Activated B cell treated with CpG ODN at 0.5 μM for 24 hours (primary cell): ENCODE data around the gene SH3PXD2A. TPM values are rescaled to one million over a fixed set of nuclear protein-coding genes. Genes with fewer than 3 reads are reported as not detected.

Source experiments
- ATAC-seq: fragments of 200-7000 bp; cut with Tn5 transposase; one replicate; pipeline ENCODE4 v1.10.0; 2021; ENCODE audit warnings: low read depth, mild to moderate bottlenecking, moderate library complexity
- CTCF ChIA-PET: fragments of 350-600 bp; sonication (Branson Sonifier 250); formaldehyde crosslinking; loops from one replicate; lab custom pipeline; 2021; ENCODE audit warnings: antibody characterized with exemption; lab: Charles Lee
- POLR2A ChIA-PET: fragments of 350-600 bp; sonication (Branson Sonifier 250); formaldehyde crosslinking; loops from one replicate; lab custom pipeline; 2021; ENCODE audit warnings: antibody characterized with exemption; lab: Charles Lee
- DNase-seq: peaks from one replicate; pipeline ENCODE4 v3.0.0; 2022
- H3K27ac Mint-ChIP-seq: one replicate; pipeline ENCODE4 v1.8.0; 2020; ENCODE audit warnings: mixed read lengths
- H3K27me3 Mint-ChIP-seq: one replicate; pipeline ENCODE4 v1.8.0; 2021; ENCODE audit warnings: mixed read lengths
- H3K36me3 Mint-ChIP-seq: one replicate; pipeline ENCODE4 v1.8.0; 2021; ENCODE audit warnings: low read depth, mixed read lengths
- H3K4me1 Mint-ChIP-seq: one replicate; pipeline ENCODE4 v1.8.0; 2021; ENCODE audit warnings: mixed read lengths
- H3K4me3 Mint-ChIP-seq: one replicate; pipeline ENCODE4 v1.8.0; 2020; ENCODE audit warnings: mild to moderate bottlenecking, mixed read lengths
- H3K9me3 Mint-ChIP-seq: one replicate; pipeline ENCODE4 v1.8.0; 2020; ENCODE audit warnings: mixed read lengths
- intact Hi-C: fragments of 100-400 bp; cut with micrococcal nuclease; formaldehyde crosslinking; loops from one replicate; pipeline ENCODE4 v1.15.1; 2024
- total RNA-seq: library from RNA; stranded (reverse); gene quantifications from 2 replicates; pipeline ENCODE4 v1.2.3, GENCODE V29; 2022
- TF ChIP-seq, protein P1 (sequence below): fragments of 200-600 bp; IDR thresholded peaks from one replicate; pipeline ENCODE4 v1.8.0; 2022; ENCODE audit warnings: antibody characterized with exemption, mild to moderate bottlenecking

The SH3PXD2A gene
- total RNA-seq, 1 donor from 2014 or later: 18.2 TPM

DNA sequence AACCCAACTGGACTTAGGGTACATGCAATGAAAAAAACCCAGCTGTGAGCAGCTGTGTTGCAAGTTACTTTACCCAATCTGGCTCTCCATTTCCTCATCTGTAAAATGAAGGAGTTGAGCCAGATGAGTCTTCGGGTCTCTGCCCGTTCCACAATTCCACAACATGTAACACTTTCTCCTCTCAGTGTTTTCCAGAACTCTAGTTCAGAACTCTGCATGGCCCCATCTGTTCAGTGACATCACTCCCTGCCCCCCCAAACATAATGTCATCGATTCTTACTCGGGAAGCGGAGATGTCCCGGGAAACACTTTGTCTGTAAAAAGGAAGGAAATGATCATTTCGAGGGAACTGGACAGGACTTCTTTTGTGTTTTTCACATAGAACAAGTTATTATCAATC, 2.5 kb downstream of the SH3PXD2A start:
- H3K4me1 Mint-ChIP-seq: peaks cover 16% of the 10 kb centered on the region
- ChIA-PET CTCF (interaction anchor here (0.6 kb wide), 1 partner anchor 330 kb away, joined by 3 read pairs; no protein-coding TSS in a partner anchor), POLR2A (no interaction called here)
- no peaks in the 10 kb centered on the region for H3K36me3 Mint-ChIP-seq
- intact Hi-C loops: loop anchor here (10.0 kb wide), 1 partner anchor 78 kb away; no protein-coding TSS in a partner anchor
- H3K4me3 Mint-ChIP-seq: no peak overlapping the region
- H3K9me3 Mint-ChIP-seq: no peaks in the 10 kb centered on the region
- no peak for DNase-seq
- H3K27me3 Mint-ChIP-seq: peaks cover 60% of the 10 kb centered on the region
- no peak for ATAC-seq
- no peak overlapping the region for H3K27ac Mint-ChIP-seq
- TF ChIP-seq, protein P1, sequence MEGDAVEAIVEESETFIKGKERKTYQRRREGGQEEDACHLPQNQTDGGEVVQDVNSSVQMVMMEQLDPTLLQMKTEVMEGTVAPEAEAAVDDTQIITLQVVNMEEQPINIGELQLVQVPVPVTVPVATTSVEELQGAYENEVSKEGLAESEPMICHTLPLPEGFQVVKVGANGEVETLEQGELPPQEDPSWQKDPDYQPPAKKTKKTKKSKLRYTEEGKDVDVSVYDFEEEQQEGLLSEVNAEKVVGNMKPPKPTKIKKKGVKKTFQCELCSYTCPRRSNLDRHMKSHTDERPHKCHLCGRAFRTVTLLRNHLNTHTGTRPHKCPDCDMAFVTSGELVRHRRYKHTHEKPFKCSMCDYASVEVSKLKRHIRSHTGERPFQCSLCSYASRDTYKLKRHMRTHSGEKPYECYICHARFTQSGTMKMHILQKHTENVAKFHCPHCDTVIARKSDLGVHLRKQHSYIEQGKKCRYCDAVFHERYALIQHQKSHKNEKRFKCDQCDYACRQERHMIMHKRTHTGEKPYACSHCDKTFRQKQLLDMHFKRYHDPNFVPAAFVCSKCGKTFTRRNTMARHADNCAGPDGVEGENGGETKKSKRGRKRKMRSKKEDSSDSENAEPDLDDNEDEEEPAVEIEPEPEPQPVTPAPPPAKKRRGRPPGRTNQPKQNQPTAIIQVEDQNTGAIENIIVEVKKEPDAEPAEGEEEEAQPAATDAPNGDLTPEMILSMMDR: no peak

DNA sequence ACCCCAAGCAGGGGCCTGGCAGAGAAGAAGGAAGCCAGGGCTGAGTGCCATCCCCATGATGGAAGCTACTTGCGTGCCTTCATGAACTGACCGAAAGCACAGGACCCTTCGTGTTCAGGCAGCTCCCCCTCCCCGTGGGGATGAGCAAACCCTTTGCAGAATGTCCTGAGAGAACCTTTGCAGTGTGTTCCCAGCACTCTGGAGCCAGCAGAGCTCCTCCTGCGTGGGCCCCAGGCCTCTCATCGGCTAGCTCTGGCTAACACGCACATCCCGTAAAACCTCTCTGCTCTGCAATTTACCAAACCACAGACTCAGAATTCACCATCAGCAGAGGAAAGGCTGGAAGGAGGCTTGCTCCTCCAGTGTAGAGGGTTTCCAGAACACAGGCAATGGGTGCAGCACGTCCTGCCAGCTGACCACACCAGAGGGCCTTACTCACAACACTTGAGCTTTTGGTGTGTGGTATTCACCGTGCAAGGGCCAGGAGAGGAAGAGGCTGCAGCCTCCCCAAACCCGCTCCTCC, 3.1 kb downstream of the SH3PXD2A start:
- CTCF ChIA-PET: no interaction called here
- DNase-seq (no peak), ATAC-seq (no peak)
- H3K4me1 Mint-ChIP-seq: peaks cover 16% of the 10 kb centered on the region
- no peak overlapping the region for H3K27ac Mint-ChIP-seq
- no peaks in the 10 kb centered on the region for H3K36me3 Mint-ChIP-seq
- TF ChIP-seq, protein P1: no peak
- peaks cover 58% of the 10 kb centered on the region for H3K27me3 Mint-ChIP-seq
- POLR2A ChIA-PET: no interaction called here
- no peak overlapping the region for H3K4me3 Mint-ChIP-seq
- no peaks in the 10 kb centered on the region for H3K9me3 Mint-ChIP-seq
- intact Hi-C loops: loop anchor here (10.0 kb wide), 1 partner anchor 77 kb away; no protein-coding TSS in a partner anchor

DNA sequence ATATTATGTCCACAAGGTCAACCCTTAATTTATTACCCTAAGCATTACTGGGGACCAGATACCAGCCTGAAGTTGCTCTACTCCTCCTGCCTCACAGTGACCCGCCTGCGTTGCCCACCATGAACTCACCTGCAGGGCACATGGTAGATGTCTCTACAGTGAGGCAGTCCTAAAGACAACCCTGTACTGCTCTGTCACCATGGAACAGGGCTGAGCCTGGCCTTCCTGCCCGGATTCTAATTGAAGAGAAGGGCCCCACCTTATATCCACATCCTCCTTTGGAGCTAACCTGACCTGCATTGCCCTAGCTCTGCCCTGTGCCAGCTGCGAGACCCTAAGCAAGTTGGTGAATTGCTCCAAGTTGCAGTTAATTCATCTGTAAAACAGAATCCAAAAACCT, 4.1 kb downstream of the SH3PXD2A start:
- Mint-ChIP-seq H3K9me3 (no peaks in the 10 kb centered on the region), H3K27ac (no peak overlapping the region), H3K36me3 (no peaks in the 10 kb centered on the region), H3K4me1 (peaks cover 19% of the 10 kb centered on the region), H3K27me3 (peaks cover 51% of the 10 kb centered on the region), H3K4me3 (no peak overlapping the region)
- ATAC-seq (no peak), DNase-seq (no peak)
- ChIA-PET POLR2A (no interaction called here), CTCF (no interaction called here)
- TF ChIP-seq, protein P1: no peak
- intact Hi-C loops: loop anchor here (10.0 kb wide), 1 partner anchor 76 kb away; no protein-coding TSS in a partner anchor

DNA sequence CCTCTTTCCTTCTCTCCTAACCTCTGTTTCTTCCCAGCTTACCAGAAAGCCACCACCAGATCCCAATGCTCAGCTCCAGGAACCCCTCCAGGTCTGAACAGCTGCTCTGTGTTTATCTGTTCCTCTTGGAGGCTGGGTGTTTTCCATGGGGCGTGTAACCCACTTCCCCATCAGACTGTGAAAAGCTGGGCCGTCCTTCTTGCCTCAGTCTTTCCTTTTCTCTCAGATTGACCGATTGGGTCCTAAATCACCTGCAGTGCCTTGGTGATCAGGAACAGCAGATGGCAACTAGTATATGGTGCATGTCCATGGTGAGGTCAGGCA, 4.8 kb downstream of the SH3PXD2A start:
- ChIA-PET POLR2A (no interaction called here), CTCF (no interaction called here)
- DNase-seq: no peak
- Mint-ChIP-seq H3K4me1 (peaks cover 22% of the 10 kb centered on the region), H3K36me3 (no peaks in the 10 kb centered on the region), H3K27ac (no peak overlapping the region), H3K4me3 (no peak overlapping the region), H3K9me3 (no peaks in the 10 kb centered on the region), H3K27me3 (peaks cover 47% of the 10 kb centered on the region)
- TF ChIP-seq, protein P1: no peak
- no peak for ATAC-seq
- intact Hi-C loops: loop anchor here (10.0 kb wide), 1 partner anchor 76 kb away; no protein-coding TSS in a partner anchor

DNA sequence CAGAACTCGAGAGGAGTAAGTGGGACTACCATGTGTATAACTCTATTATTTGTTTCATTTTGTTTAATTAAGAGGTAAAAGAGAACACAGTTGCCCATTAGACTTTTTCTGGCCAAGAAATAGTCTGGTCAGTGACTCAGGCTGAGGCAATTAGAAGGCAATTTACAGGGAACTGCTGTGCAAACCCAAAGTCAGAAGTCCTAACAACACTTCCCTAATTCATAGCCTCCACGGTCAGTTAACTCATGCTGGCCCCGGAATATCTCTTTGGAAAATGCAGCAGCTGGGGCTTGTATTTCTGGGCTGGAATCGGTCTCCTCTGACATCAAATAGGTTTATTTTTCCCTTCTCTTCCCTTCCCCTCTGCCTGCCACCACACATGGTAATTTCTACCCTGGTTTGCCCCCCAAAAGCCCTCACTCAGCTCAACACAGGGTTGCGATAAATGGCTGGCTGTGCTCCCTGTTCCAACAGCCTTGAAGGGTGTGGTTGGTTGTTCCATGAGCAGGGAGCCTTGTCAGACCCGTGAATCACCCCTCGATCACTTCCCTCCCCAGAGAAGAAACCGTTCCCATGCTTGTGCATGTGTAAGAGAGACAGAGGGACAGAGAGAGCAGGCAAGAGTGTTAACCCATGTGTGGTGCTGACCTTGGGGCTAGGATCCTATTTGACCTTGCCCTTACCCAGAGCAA, 5.3 kb downstream of the SH3PXD2A start:
- H3K27me3 Mint-ChIP-seq: peaks cover 47% of the 10 kb centered on the region
- H3K9me3 Mint-ChIP-seq: no peaks in the 10 kb centered on the region
- H3K4me1 Mint-ChIP-seq: peaks cover 26% of the 10 kb centered on the region
- TF ChIP-seq, protein P1: no peak
- no peak overlapping the region for H3K27ac Mint-ChIP-seq
- DNase-seq (no peak), ATAC-seq (no peak)
- CTCF ChIA-PET: no interaction called here
- POLR2A ChIA-PET: no interaction called here
- no peaks in the 10 kb centered on the region for H3K36me3 Mint-ChIP-seq
- intact Hi-C loops: loop anchor here (10.0 kb wide), 1 partner anchor 75 kb away; no protein-coding TSS in a partner anchor
- H3K4me3 Mint-ChIP-seq: no peak overlapping the region
